ENCODE results near the gene DUOX1.
"Not testable (repeated sequence)": the region's sequence is repeated elsewhere in the genome, so short reads cannot be mapped to it uniquely, and the experiment has no call there.

Gene DUOX1

DNA sequence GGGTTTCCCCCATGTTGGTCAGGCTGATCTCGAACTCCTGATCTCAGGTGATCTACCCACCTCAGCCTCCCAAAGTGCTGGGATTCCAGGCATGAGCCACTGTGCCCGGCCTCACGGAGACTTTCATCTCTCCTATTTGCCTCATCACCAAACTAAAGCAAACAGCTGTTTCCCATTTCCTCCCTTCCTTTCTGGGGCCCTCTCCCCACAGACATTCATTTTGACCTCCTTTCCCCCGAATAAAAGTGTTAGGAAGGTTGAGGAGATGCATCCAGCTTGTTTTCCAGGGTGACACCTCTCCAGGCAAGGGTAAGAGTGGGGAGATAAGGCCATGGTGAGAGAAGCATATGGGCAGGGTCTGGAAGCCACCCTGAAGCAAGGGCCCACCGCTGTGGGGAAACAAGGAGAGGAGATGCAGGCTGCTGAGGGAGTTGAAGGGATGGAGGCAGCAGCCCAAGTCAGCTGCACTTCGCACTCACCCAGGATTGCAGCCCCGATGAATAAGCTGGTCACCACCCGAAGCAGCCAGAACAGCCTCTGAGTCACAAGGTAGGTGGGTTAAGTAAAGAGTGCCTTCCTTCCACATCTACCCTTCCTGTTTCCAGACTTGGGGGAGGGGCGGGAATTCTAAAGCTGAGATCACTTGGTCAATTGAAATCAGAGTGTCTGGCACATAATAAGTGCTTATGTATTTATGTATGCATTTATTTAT lies 7.9 kb upstream of the DUOX1 start:
- DNase-seq, result no peak

DNA sequence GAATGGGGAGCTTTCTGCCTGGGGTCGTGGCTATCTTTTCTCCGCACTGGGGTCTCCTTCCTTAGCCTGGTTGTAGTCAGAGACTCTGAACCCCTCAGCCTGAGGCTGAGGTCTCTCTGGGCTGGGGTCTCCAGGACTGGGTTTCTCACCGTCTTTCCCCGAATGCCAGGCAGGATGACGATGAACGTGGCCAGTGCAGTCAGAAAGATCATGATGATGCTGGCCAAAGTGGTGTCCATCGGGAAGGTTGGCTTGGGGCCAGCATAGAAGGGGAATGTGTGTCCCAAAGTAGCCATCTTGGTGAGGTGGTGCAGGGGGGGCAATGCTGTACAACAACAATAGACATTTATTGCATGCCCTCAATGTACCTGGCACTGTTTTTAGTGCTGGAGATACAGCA lies 7.1 kb upstream of the DUOX1 start:
- no peak for DNase-seq

DNA sequence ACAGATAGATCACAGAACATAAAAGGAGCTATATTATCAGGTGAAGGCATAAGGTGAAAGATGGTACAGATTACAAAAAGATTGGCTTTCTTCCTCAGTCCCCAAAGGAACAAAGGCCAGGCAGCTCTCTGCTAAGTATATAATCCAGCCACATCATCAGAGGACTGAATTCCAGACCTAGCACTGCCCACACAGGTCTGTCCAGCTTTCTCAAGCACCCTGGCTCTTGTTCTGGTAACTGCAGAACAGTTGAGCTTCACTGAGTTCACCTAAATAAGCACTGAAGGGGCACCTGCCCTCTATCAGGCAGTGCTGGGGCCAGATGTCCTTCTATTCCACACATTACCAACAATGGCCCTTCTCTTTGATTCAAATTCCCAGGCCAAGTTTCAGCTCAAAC lies 6.4 kb upstream of the DUOX1 start:
- DNase-seq, result no peak

DNA sequence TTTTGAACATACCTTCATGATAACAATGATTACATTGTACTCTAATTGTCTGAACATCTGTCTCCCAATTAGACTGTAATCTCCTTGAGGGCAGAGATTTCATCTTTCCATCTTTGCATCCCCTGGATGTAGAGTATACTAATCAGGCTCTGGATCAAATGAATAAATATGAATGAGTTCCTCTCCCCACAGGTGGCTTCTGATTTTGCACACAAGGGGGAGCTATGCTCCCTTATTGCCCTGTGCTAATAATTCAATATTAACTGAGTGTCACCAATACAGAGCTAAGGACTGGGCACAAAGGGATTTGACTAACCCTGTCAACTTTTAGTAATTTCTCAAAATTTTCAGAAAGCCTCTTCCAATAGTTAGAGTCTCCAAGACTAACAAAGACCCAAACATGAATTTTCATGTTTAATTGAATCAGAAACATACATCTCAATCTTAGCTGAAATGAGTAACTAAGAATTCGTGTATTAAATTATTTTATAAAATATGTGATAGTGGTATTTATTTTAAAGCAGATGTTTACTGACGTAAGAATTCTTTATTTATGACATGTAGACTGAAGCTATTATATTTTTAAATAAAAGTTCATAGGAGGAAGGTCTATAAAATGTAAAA lies 3.1 kb upstream of the DUOX1 start:
- no peak for DNase-seq

DNA sequence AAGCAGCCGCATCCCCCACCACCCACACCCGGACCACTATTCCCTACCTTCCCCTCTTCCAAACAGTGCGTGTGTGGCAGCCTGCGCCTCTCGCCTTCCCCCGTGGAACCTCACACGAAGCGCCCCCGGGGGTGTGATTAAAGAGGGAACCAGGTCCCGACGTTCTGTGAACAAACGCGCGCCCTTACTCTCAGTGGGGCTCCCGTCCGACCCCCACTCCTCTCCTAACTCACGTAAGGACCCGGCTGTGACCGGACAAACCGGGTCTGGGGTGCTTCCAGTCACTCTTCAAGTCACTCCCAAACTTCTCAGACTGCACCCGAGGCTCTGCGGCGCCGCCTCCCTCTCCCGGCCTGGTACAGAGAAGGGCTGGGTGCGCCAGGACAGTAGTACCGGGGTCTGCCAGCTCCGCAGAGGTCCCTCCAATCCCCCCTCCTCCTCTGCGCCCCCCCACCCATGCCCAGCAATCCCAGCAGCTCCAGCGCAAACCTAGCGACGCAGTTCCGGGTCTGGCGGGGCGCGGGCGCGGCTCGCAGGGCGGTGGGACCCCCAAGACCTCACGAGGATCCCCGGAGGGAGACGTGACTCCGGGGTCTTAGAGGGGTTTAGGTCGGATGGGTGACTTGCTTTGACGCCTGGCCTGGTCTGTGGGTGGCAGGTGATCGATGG lies 689 bp upstream of the DUOX1 start:
- DNase-seq, result no peak

DNA sequence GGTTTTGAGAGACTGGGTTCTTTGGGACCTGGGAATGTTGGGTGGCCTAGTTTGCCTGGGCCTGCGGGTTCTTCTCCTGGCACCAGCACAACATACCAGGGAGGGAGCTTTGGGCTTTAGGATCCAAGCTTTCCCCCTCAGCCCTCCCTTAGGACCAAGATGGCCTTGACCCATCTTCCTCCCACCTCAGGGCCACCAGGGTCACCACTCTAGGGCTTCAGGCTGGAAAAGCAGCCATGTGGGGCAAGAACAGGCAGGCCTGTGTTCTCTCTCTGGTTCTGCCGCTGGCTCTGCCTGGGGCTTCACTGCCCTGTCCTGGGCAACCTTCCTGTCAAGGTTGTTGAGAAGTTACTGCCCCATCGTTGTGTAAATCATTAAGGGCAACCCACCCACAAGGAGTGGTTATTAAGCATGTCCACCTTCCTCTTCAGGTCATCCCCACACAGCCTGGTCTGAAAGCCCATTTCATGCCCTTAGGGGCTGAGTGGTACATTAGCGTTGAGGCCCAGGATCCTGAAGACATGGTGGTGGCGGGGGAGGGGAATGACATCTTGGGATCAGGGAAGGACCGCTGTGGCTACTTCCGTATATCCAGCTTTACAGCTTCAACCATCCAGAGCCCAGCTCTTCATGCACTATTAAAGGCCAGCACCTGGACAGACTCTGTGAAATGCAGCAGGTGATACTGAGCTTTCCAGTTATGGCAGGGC lies 652 bp downstream of the DUOX1 start:
- no peak for DNase-seq

DNA sequence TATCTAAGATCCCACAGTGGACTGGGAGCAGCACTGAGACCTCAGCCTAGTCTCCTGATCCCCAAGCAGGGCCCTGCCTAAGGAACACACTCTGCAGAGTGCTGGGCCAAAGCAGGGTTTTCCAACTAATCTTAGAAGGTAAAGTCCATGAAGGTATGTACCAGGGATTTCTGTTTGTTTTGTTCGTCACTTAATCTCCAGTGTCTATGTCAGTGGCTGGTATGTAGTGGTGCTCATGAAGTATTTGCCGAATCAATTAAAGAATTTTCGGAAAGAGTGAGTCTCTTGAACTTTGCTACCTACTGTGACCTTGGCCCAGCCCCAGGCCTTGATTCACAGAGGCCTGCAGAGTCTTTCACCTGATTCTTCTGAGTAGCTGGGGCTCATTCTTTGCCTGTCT lies 1.7 kb downstream of the DUOX1 start:
- no peak for DNase-seq

DNA sequence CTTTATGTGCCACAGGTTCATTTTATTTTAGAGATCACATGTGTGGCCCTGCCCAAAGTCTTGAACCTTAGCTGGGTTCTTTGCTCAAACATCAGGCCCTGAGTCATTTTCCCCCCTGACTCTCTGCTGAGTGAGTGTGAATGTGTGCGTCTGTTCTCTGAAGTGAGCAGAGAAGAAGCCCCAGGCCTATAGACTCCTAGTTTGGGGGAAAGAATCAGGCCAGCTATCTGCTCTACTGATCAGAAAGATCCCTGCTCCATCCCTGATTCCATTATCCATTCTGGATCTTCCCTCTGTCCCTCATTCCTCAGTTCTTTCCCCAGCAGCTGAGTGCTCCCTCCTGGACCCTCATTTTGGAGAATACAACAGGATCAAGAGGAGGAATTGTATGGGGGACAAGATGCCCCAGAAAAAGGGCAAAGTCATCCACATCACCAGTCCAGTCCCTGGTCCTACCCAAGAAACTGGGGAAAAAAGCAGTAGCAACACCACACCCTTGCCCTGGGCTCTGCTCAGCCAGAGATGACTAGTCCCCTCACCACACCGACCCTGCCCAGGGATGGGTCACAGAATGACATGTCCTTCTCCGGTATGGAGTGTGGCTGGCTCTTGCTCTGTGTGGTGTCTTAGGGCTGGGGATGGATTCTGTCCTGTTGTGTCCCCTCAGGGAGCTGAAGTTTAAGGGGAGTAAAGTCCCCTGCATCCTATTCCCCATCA lies 3.2 kb downstream of the DUOX1 start:
- DNase-seq, result no peak

DNA sequence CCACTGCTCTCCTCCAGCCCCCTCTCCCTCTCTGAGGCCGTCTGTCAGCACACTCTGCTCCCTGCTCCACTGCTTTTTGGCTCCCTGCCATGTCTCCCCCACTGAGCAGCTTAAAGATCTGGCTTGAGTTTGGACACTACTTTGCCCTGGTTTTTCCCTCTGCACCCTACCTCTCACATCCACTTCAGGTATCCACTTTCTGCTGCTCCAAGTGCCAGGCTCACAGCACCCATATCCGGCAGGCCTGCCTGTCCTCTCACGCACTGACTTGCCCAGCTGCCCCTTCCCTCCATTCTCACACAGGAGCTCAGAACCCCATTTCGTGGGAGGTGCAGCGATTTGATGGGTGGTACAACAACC lies 3.7 kb downstream of the DUOX1 start:
- no peak for DNase-seq

DNA sequence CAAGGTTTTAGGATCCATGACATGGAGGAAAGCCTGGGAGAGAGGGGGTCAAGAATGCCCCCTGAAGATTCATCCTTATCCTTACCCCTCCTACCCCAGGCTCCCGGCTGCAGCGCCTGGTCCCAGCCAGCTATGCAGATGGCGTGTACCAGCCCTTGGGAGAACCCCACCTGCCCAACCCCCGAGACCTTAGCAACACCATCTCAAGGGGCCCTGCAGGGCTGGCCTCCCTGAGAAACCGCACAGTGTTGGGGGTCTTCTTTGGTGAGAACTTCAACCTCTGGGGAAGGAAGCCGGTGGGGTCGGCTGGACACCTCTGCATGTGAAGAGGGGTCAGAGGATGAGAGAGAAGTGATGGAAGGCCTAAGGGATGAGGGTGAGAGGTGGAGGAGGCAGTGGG lies 4.3 kb downstream of the DUOX1 start:
- no peak for DNase-seq

DNA sequence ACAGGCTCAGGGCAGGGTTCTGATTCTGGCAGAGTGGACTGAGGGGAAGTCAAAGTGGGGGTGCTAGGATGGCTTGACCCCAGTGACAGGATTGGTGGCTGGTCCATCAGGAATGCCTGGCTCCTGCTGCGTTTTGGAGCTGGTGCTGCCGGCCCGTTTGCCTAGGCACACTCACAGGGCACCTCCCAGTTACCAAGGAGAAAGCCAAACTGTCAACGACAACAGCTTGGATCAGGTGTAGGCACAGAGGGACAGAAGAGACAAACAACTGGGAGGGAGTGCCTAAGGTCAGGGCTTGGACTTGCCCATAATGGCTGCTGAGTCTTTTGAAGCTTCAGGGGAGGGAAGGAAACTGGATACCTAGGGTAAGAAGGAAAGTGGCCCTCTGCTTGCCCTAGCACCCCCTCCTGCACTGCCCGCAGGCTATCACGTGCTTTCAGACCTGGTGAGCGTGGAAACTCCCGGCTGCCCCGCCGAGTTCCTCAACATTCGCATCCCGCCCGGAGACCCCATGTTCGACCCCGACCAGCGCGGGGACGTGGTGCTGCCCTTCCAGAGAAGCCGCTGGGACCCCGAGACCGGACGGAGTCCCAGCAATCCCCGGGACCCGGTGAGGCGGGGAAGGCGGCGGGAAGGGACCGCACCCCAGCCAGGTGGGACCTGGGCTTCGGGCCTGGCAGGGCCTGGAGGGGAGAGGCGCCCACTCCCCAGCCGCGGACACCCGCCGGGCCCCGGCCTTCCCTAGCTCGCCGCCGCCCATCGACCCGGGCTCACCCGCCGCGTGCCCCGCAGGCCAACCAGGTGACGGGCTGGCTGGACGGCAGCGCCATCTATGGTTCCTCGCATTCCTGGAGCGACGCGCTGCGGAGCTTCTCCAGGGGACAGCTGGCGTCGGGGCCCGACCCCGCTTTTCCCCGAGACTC lies 5.1 kb downstream of the DUOX1 start:
- DNase-seq, result no peak

DNA sequence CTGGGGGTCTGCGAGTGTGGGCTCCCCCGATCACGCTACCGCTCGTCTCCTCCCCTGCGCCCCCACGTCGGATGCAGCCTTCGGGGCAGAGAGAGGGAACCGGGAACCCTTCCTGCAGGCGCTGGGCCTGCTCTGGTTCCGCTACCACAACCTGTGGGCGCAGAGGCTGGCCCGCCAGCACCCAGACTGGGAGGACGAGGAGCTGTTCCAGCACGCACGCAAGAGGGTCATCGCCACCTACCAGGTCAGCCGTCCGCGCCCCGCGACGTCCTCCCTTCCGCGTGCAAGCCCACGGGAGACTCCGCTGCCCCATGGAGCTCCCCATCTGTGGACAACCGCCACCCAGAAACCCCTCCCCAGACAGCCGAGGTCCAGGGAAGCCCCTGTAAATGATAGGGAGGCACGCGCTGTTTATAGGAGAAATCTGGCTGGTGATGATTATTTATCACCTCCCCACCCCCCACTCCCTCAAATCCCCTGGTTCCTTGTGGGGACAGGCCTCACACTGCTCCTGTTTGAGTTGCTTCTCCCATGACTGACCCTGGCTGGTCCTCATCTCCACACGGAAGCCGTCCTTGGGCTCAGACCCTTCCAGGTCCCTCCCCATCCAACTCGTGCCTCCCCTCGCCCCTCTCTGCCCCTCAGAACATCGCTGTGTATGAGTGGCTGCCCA lies 6.0 kb downstream of the DUOX1 start:
- not testable (repeated sequence) for DNase-seq

DNA sequence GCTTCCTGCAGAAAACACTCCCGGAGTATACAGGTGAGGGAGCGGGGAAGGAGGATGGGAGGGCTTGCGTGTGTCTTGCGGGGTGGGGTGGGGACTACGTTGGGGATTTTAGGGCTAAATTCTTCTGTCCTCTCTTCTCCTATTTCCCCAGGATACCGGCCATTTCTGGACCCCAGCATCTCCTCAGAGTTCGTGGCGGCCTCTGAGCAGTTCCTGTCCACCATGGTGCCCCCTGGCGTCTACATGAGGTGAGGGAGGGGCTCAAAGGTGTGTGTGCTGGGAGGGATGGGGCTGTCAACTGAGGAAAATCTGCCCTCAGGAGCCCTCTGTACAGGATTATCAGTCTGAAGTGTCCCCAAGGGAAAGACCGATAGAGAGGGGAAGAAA lies 6.6 kb downstream of the DUOX1 start:
- no peak for DNase-seq

DNA sequence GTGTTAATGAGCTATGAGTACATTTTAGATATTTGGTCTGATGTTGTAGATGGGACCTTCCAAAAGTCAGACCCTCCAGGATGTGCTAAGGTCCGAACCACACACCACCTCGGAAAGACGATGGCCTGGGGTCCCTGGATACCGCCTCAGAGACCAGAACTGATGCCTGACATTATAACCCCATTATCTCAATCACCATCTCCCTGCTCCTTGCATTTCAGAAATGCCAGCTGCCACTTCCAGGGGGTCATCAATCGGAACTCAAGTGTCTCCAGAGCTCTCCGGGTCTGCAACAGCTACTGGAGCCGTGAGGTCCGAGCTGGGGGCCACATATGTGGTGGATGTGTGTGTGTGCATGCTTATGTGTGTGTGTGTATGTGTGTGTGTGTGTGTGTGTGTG lies 7.9 kb downstream of the DUOX1 start:
- no peak for DNase-seq

DNA sequence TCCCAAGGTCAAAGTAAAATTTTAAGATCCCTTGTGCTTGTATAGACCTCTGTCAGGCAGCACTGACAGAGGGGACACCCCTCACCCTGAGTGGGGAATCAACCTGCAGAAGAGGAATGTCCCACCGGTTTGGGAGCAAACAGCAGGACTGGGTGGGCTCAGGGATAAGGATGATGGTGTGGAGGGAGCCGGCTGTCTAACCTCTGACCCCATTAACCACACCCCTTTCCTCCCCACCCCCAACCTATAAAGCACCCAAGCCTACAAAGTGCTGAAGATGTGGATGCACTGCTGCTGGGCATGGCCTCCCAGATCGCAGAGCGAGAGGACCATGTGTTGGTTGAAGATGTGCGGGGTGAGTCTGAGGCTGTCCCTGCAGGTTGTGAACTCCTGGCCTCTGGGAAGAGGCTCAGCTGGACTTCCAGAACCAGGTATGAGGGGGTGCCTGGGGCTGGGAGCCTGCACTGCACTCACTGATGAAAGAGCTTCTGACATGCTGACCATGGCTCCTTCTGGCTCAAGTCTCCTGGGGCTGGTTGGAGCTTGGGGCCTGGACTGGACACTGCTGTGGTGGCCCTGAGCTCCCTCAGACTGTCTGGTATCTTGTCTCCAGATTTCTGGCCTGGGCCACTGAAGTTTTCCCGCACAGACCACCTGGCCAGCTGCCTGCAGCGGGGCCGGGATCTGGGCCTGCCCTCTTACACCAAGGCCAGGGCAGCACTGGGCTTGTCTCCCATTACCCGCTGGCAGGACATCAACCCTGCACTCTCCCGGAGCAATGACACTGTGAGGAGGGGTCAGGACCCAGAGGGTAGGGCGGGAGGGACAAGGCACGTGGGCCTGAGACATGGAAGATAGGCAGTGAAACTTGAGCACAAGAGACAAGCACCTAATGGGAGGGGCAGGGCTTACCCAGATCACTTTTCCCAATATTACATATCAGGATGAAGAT lies 9.3 kb downstream of the DUOX1 start:
- no peak for DNase-seq

DNA sequence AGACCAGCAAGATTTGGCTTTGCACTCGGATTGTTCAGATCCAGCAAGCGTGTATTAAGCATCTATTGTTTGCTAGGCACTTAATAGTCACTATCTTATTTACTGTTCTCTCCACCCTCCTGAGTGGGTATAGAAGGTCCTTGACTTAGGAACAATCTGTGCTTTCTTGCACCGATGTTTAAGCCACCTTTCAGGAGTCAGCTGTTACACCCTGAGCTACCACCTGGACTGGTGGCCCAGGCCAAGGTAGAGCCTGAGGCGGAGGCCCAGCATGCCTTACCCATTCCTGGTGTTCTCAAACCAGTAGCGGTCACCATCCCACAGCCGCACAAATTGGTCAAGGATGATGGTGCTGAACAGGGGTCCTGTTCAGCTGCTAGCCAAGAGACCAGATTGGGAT lies 10.0 kb downstream of the DUOX1 start:
- DNase-seq, result no peak

DNA sequence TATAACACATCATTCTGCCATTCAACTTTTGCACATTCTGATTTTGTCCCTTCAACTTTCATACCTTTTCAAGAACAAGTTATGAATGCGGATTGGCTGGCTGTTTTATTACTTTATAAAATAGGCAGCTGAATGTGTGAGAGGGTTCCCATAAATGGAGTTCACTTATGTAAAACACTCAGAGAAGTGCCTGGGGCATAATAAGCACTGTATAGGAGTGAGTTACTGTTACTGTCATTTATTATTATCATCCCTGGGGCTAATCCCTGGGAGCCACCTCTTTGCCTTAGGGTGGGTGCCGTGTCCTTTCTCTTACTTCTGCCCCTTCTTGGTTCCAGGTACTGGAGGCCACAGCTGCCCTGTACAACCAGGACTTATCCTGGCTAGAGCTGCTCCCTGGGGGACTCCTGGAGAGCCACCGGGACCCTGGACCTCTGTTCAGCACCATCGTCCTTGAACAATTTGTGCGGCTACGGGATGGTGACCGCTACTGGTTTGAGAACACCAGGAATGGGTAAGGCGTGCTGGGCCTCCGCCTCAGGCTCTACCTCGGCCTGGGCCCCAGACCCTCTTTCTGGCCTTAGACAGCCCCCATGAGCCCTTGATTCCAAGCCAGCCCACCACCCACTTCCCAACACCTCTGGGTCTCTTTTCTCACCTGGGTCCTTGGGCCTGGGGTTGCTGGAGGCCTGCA lies 10.9 kb downstream of the DUOX1 start:
- DNase-seq, result no peak

DNA sequence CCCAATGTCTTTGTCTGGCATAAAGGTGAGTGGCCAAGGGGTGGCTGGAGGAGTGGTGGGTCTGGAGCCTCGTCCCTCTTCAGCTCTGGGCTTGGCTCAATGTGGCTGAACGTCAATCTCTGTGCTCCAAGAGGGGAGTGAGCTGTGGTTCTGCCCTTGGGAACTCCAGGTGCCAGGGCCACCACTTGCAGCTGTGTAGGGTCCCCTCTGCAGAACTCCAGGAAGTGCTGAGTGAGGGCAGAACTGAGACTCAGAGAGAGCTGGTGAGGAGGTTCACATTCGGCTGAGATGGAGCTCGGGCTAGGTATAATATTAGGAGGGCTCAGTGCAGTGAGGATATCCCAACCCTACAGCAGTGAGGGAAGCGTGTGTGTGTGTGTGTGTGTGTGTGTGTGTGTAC lies 11.6 kb downstream of the DUOX1 start:
- DNase-seq, result no peak

DNA sequence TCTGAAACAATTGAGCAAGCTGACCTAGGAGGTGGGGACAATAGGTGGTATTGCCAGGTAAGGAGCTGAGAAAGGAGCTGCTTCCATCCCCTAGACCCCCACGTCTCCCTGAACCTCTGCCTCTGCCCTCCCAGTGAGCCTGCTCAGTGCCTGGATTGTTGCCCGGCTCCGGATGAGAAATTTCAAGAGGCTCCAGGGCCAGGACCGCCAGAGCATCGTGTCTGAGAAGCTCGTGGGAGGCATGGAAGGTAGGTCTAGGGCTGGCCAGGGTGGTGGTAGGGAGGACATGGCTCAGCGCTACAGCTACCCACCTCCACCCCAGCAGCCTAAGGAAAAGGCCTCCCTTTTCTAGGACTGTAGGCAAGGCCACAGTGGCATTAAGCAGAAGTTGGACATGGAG lies 13.3 kb downstream of the DUOX1 start:
- DNase-seq, result no peak

DNA sequence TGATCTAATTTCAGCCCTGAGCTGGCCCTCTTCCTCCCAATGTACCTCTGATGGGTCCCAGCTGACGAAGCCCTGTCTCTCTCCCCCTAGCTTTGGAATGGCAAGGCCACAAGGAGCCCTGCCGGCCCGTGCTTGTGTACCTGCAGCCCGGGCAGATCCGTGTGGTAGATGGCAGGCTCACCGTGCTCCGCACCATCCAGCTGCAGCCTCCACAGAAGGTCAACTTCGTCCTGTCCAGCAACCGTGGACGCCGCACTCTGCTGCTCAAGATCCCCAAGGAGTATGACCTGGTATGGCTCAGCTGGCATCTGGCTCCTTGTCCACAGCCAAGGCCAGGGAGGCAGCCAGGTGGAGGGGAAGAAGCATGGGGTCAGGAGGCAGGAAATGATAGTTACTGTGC lies 14.2 kb downstream of the DUOX1 start:
- DNase-seq, result no peak
